SK-N-SH (cell line): ENCODE measurements around the gene NRTN. TPM values are rescaled to one million over a fixed set of nuclear protein-coding genes. Genes with fewer than 3 reads are reported as not detected.
A peak's percentile ranks its signal among the peaks of the same experiment; 100 is the strongest.

Experiments
- CTCF ChIA-PET: fragments of 300-600, 350-600 bp; formaldehyde crosslinking; extraction: SDS; loops from one replicate; lab custom pipeline; 2021; lab: Yijun Ruan, JAX
- POLR2A ChIA-PET: fragments of 350-600 bp; sonication (Branson Sonifier 250); formaldehyde crosslinking; extraction: SDS; loops from one replicate; lab custom pipeline; 2020; ENCODE audit warnings: antibody characterized with exemption, inconsistent platforms; lab: Yijun Ruan, JAX
- DNase-seq: peaks from one replicate; pipeline ENCODE4 v3.0.0; 2012
- H2AFZ ChIP-seq: fragments of 200-600 bp; sonication (generic); 2 replicates; pipeline ENCODE4 v1.8.1; 2016; ENCODE audit warnings: antibody characterized with exemption, mild to moderate bottlenecking, low read depth
- H3F3A ChIP-seq: fragments of 200-600 bp; sonication (generic); replicated peaks from 2 replicates; pipeline ENCODE3; 2016; ENCODE audit warnings: antibody characterized with exemption, mild to moderate bottlenecking; ENCODE audit not compliant: insufficient read depth
- H3K27ac ChIP-seq, 2 experiments: fragments of 200-500 bp in 1 of 2; fragments of 200-600 bp in 1 of 2; sonication (Bioruptor generic) in 1 of 2; sonication (generic), shearing (Covaris generic) in 1 of 2; 2 replicates each; pipeline versions ENCODE4 v1.5.1 to v1.6.1; 2014 to 2016; ENCODE audit warnings: low read depth in 2 of 2, inconsistent platforms in 1 of 2, low read length in 1 of 2, mild to moderate bottlenecking in 1 of 2, mixed read lengths in 1 of 2
- H3K27me3 ChIP-seq: fragments of 200-600 bp; sonication (generic), shearing (Covaris generic); 2 replicates; pipeline ENCODE4 v1.6.1; 2016; ENCODE audit warnings: mixed run types; ENCODE audit not compliant: insufficient read depth
- H3K36me3 ChIP-seq, 2 experiments: fragments of 200-500 bp in 1 of 2; fragments of 200-600 bp in 1 of 2; sonication (Bioruptor generic) in 1 of 2; sonication (generic) in 1 of 2; replicated peaks in 1 of 2; 2 replicates each; pipeline versions ENCODE3 to v1.5.1; 2014 to 2016; ENCODE audit warnings: low read length in 1 of 2, mild to moderate bottlenecking in 1 of 2; ENCODE audit not compliant: insufficient read depth in 2 of 2, control insufficient read depth in 1 of 2
- H3K4me1 ChIP-seq, 2 experiments: fragments of 200-500 bp in 1 of 2; fragments of 200-600 bp in 1 of 2; sonication (Bioruptor generic) in 1 of 2; sonication (generic), shearing (Covaris generic) in 1 of 2; 2 replicates each; pipeline versions ENCODE4 v1.5.1 to v1.6.1; 2014 to 2016; ENCODE audit warnings: low read depth in 1 of 2, low read length in 1 of 2, mixed run types in 1 of 2; ENCODE audit not compliant: insufficient read depth in 2 of 2, control insufficient read depth in 1 of 2
- H3K4me2 ChIP-seq: fragments of 200-600 bp; sonication (generic), shearing (Covaris generic); 2 replicates; pipeline ENCODE4 v1.6.1; 2017; ENCODE audit warnings: mixed run types
- H3K4me3 ChIP-seq, 2 experiments: fragments of 200-500 bp in 1 of 2; fragments of 200-600 bp in 1 of 2; sonication (Bioruptor generic) in 1 of 2; sonication (generic), shearing (Covaris generic) in 1 of 2; 2 replicates each; pipeline versions ENCODE4 v1.5.1 to v1.8.1; 2014 to 2016; ENCODE audit warnings: low read depth in 2 of 2, inconsistent platforms in 1 of 2, low read length in 1 of 2, mild to moderate bottlenecking in 1 of 2, mixed read lengths in 1 of 2, moderate library complexity in 1 of 2
- H3K79me2 ChIP-seq: fragments of 200-600 bp; sonication (generic); 2 replicates; pipeline ENCODE4 v1.8.1; 2017; ENCODE audit warnings: mild to moderate bottlenecking; ENCODE audit not compliant: insufficient read depth
- H3K9ac ChIP-seq: fragments of 200-600 bp; sonication (generic); 2 replicates; pipeline ENCODE4 v1.6.1; 2017; ENCODE audit warnings: mixed run types
- H3K9me2 ChIP-seq: fragments of 200-600 bp; sonication (generic); 2 replicates; pipeline ENCODE4 v1.6.1; 2017; ENCODE audit warnings: mixed run types
- H3K9me3 ChIP-seq: fragments of 200-600 bp; sonication (generic); 2 replicates; pipeline ENCODE4 v1.6.1; 2017; ENCODE audit warnings: mixed run types, mild to moderate bottlenecking, moderate library complexity
- H4K20me1 ChIP-seq: fragments of 200-600 bp; sonication (generic); 2 replicates; pipeline ENCODE4 v1.6.1; 2017; ENCODE audit warnings: mild to moderate bottlenecking, mixed run types; ENCODE audit not compliant: insufficient read depth
- CHD2 ChIP-seq: fragments of 150-350 bp; IDR thresholded peaks from 2 replicates; pipeline ENCODE4 v1.6.1; 2018; ENCODE audit warnings: low read length; ENCODE audit not compliant: partially characterized antibody
- CTCF ChIP-seq: fragments of 200-600 bp; sonication (generic); IDR thresholded peaks from 2 replicates; pipeline ENCODE4 v1.6.1; 2017; ENCODE audit warnings: antibody characterized with exemption, mild to moderate bottlenecking, moderate library complexity
- ELF1 ChIP-seq: IDR thresholded peaks from 2 replicates; pipeline ENCODE4 v1.4.0; 2012
- EP300 ChIP-seq, 2 experiments: IDR thresholded peaks; 2 replicates each; pipeline versions ENCODE4 v1.4.0 to v1.6.1; 2012; ENCODE audit warnings: borderline replicate concordance in 1 of 2, low read depth in 1 of 2, low read length in 1 of 2
- EZH2phosphoT487 ChIP-seq: fragments of 200-600 bp; sonication (generic); IDR thresholded peaks from 2 replicates; pipeline ENCODE4 v1.6.1; 2017; ENCODE audit warnings: low read depth, mixed run types, mild to moderate bottlenecking, antibody characterized with exemption, moderate library complexity, borderline replicate concordance
- FOXJ3 ChIP-seq: sonication (generic); formaldehyde crosslinking; IDR thresholded peaks from 2 replicates; pipeline ENCODE4 v1.5.1; 2020; ENCODE audit warnings: mild to moderate bottlenecking, missing genetic modification reagents
- FOXM1 ChIP-seq: IDR thresholded peaks from 2 replicates; pipeline ENCODE4 v1.4.0; 2012; ENCODE audit warnings: low read depth, mild to moderate bottlenecking
- GATA2 ChIP-seq: sonication (generic); formaldehyde crosslinking; IDR thresholded peaks from 2 replicates; pipeline ENCODE4 v1.5.0; 2020; ENCODE audit warnings: mild to moderate bottlenecking, missing genetic modification reagents
- JUND ChIP-seq: IDR thresholded peaks from 2 replicates; pipeline ENCODE4 v1.4.0; 2012
- MEF2A ChIP-seq: IDR thresholded peaks from 2 replicates; pipeline ENCODE4 v1.4.0; 2012; ENCODE audit warnings: low read depth, borderline replicate concordance
- NFIC ChIP-seq: IDR thresholded peaks from 2 replicates; pipeline ENCODE4 v1.4.0; 2012; ENCODE audit warnings: borderline replicate concordance
- PBX3 ChIP-seq: IDR thresholded peaks from 2 replicates; pipeline ENCODE4; 2012
- RCOR1 ChIP-seq: fragments of 150-350 bp; IDR thresholded peaks from 2 replicates; pipeline ENCODE4 v1.6.1; 2017; ENCODE audit warnings: antibody characterized with exemption, low read length
- REST ChIP-seq: IDR thresholded peaks from 2 replicates; pipeline ENCODE4 v1.6.1; 2012; ENCODE audit warnings: mild to moderate bottlenecking, low read depth, low read length, moderate library complexity
- RXRA ChIP-seq: IDR thresholded peaks from 2 replicates; pipeline ENCODE4 v1.4.0; 2012; ENCODE audit warnings: low read depth, mild to moderate bottlenecking, borderline replicate concordance
- SIN3A ChIP-seq: IDR thresholded peaks from 2 replicates; pipeline ENCODE4 v1.6.1; 2012; ENCODE audit warnings: low read depth, mild to moderate bottlenecking, low read length, moderate library complexity, borderline replicate concordance
- SMC3 ChIP-seq: IDR thresholded peaks from 2 replicates; pipeline ENCODE4 v1.6.1; 2012; ENCODE audit warnings: low read depth, low read length, improper control_type of control experiment
- TAF1 ChIP-seq: IDR thresholded peaks from 2 replicates; pipeline ENCODE4 v1.6.1; 2012; ENCODE audit warnings: low read depth, mild to moderate bottlenecking, low read length, moderate library complexity, borderline replicate concordance
- USF2 ChIP-seq: fragments of 150-350 bp; IDR thresholded peaks from 2 replicates; pipeline ENCODE4 v1.6.1; 2017; ENCODE audit warnings: antibody characterized with exemption, low read length, low read depth, borderline replicate concordance
- WGBS: methylation state at CpG from one replicate; pipeline ENCODE4 v1.1.6; 2017; ENCODE audit warnings: low lambda C conversion rate; 5-methylcytosine and 5-hydroxymethylcytosine counted together
- polyA plus RNA-seq, 3 experiments: library from polyadenylated mRNA; depleted of rRNA; stranded (reverse); fragments of >200 nt; gene quantifications; 2 replicates each; pipeline ENCODE4 v1.2.3, GENCODE V29; 2012

Gene NRTN
- polyA plus RNA-seq, 1 of the 3 experiments (the other 2 are of a cell fraction): 0.99 TPM

GRCh38 chr19:5805462-5806132 is 730 bp downstream of the NRTN start (continued):
- TF ChIP-seq FOXM1: no peak
- TF ChIP-seq ELF1: no peak
- TF ChIP-seq SIN3A: no peak
- no peak for TF ChIP-seq RCOR1
- TF ChIP-seq CTCF: peak; percentile 78
- no peak for TF ChIP-seq RXRA
- TF ChIP-seq EZH2phosphoT487: no peak
- peak; percentile 59 for TF ChIP-seq CHD2
- TF ChIP-seq, all 33 proteins: peak for 5

- TF ChIP-seq JUND (no peak), PBX3 (no peak), CHD2 (no peak), NFIC (no peak), GATA2 (no peak), RCOR1 (no peak), TAF1 (no peak), USF2 (no peak), SMC3 (no peak), MEF2A (no peak), FOXJ3 (CRISPR knock-in tag) (no peak), CTCF (no peak), ELF1 (no peak), EP300 (IDR thresholded peaks at IDR 0.05; ENCODE audit: borderline replicate concordance in 1 of 2, low read depth in 1 of 2, low read length in 1 of 2) (no peak), REST (no peak)
- Histone ChIP-seq H3K36me3 (no peaks in the 10 kb centered on the region), H3K9me2 (no peaks in the 10 kb centered on the region), H3K4me3 (no peak overlapping the region; a peak in 1 of 4 replicates), H3K4me2 (no peak overlapping the region), H2AFZ (no peak overlapping the region), H3K9ac (no peak overlapping the region), H3K79me2 (no peaks in the 10 kb centered on the region), H3F3A (no peaks in the 10 kb centered on the region), H3K27ac (no peak overlapping the region), H3K27me3 (peaks cover 6% of the 10 kb centered on the region; the same call in 1 of the 2 replicates), H4K20me1 (no peaks in the 10 kb centered on the region), H3K4me1 (peaks cover 3 to 19% of the 10 kb centered on the region in 2 experiments; a peak in 1 of 4 replicates), H3K9me3 (no peaks in the 10 kb centered on the region)
- CTCF ChIA-PET: interaction anchor here (0.8 to 3.7 kb wide), 6 partner anchors 17 to 216 kb away, joined by 3 to 18 read pairs (median 4); no protein-coding TSS in a partner anchor
- POLR2A ChIA-PET: interaction anchor here (1.5 kb wide), 1 partner anchor 22 kb away, joined by 5 read pairs; no protein-coding TSS in a partner anchor
- 66% methylated on average over 4 of the region's 6 CpGs for WGBS
- no peak for DNase-seq
Measured at GRCh38 chr19:5806133-5806489, 1.2 kb downstream of the NRTN start.
